Left forelimb (tissue), 1 donor: ENCODE measurements around the gene ABCC2.
"Not testable (repeated sequence)": the region's sequence is repeated elsewhere in the genome, so short reads cannot be mapped to it uniquely, and the experiment has no call there.

Experiments
- DNase-seq: peaks from one replicate; pipeline ENCODE4 v3.0.0-alpha.2; 2018; ENCODE audit warnings: low spot score

ABCC2 gene

GRCh38 chr10:99853655-99854054 is 71.2 kb downstream of the ABCC2 start:
- no peak for DNase-seq

DNA sequence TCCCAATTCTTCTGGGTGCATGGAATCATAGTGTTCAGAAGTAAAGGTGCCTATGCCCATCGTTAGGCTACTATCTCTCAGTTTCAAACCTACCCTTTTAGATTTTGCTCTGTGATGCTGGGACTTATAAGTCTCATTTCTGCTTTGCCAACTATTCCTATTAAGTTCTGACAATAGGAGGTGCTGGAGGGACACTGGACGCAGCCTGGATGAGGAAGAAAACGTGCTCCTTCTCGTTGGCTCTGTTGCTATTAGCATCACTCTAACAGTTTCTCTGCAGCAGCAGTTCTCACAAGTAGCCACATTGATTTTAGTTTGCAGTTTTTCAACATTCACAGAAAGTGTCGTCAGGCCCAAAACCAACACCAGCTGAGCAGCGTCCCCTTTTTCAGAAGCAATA is 72.4 kb downstream of the ABCC2 start:
- no peak for DNase-seq

GRCh38 chr10:99855479-99856071 is 73.1 kb downstream of the ABCC2 start:
- DNase-seq: no peak

- DNase-seq: no peak
These were observed 76.4 kb downstream of the ABCC2 start for GRCh38 chr10:99858849-99859248.

GRCh38 chr10:99859585-99859984 is 77.1 kb downstream of the ABCC2 start:
- DNase-seq: no peak

DNA sequence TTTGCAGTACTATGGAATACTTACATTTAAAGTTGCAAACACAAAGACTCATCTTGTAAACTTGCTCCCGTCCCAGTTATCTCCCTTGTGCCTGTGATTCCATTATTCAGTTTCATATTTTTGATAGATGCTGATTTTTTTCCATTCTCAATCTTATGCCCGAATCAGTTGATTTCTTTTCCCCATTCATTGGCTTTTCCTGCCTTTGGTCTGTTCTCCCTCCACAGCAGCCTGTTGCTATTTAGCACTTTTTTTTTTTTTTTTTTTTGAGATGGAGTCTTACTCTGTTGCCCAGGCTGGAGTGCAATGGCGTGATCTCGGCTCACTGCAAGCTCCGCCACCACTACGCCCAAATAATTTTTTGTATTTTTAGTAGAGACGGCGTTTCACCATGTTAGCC is 78.0 kb downstream of the ABCC2 start:
- DNase-seq: no peak

DNA sequence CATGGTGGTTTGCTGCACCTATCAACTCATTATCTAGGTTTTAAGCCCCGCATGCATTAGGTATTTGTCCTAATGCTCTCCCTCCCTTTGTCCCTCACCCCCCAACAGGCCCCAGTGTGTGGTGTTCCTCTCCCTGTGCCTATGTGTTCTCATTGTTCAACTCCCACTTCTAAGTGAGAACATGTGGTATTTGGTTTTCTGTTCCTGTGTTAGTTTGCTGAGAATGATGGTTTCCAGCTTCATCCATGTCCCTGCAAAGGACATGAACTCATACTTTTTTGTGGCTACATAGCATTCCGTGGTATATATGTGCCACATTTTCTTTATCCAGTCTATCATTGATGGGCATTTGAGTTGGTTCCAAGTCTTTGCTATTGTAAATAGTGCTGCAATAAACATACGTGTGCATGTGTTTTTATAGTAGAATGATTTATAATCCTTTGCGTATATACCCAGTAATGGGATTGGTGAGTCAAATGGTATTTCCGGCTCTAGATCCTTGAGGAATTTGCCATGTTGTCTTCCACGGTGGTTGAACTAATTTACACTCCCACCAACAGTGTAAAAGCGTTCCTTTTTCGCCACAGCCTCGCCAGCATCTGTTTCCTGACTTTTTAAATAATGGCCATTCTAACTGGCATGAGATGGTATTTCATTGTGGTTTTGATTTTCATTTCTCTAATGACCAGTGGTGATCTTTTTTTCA is 81.2 kb downstream of the ABCC2 start:
- not testable (repeated sequence) for DNase-seq

DNA sequence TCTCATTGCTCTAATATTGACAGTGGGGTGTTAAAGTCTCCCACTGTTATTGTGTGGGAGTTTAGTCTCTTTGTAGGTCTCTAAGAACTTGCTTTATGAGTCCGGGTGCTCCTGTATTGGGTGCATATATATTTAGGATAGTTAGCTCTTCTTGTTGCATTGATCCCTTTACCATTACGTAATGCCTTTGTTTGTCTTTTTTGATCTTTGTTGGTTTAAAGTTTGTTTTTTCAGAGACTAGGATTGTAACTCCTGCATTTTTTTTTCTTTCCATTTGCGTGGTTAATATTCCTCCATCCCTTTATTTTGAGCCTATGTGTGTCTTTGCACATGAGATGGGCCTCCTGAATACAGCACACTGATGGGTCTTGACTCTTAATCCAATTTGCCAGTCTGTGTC is 84.8 kb downstream of the ABCC2 start:
- not testable (repeated sequence) for DNase-seq

- DNase-seq: no peak
These were observed 87.2 kb downstream of the ABCC2 start for GRCh38 chr10:99869581-99870122.

DNA sequence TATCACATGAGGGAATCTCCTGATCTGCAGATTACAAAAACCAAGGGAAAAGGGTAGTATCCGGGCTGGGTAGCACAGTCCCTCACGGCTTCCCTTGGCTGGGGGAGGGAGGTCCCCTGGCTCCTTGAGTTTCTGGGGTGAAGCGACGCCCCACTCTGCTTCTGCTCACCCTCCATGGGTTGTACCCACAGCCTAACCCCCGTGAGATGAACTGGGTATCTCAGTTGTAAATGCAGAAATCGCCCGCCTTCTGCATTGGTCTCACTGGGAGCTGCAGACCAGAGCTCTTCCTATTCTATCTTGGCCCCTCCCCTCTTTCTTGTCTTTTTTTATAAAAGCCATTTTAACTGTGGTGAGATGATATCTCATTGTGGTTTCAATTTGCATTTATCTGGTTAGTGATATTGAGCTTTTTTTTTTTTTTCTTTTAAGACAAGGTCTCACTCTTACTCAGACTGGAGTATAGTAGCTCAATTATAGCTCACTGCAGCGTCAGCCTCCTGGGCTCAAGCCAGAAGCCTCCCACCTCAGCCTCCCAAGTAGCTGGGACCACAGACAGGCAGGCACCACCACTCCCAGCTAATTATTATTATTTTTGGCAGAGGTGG is 87.8 kb downstream of the ABCC2 start:
- no peak for DNase-seq

DNA sequence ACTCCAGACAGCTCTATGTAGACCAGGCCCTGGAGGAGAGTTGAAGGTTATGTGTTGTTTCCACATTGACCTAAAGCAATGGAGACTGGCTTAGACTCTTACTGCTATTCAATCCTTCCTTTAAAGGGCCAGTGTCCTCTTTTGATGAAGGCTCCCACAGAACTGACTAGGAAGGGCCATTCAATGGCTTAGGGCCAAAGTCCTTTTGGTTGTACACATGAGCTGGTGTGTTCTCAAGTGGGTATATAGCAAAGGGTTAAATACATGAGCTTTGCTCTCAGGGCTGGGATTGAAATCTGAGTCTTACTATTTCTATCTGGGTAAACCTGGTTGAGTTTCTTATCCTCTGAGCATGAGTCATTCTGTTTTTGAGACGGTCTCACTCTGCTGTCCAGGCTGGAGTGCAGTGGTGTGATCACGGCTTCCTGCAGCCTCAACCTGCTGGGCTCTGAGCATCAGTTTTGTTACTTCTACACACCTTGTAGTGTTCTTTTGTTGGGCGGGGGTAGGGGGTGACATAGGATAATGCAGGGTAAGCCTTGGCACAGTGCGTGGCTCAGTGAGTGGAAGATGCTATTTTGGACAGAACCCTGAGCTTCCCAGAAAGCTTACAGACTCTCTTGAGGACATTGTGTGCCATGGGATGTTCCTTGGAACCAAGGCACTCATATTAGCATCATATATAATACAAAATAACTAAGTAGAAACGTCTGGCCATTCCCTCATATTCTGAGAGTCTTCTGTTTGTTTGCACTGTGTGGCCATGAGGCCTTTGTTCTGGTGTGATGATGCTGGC is 90.1 kb downstream of the ABCC2 start:
- no peak for DNase-seq

DNA sequence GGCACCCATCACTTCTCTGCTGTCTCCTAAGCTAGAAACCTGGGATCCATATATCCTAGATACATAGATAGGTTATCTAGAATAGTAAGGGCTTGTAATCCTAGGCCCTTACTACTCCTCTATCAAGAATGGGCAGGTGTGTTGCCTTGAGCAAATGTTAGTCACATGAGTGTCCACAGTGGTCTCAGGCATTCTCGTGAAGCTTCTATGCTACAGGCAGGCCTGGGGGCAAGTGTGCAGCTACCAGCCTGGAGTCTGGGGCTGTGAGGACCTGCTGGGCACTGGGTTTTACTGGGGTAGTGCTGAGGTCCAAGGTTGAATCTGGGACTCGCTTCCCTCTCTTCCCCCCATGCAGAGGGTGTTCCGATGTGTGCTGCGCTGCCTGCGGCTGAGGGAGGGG is 91.4 kb downstream of the ABCC2 start:
- no peak for DNase-seq

- no peak for DNase-seq
These were observed 92.1 kb downstream of the ABCC2 start for GRCh38 chr10:99874341-99875085.

DNA sequence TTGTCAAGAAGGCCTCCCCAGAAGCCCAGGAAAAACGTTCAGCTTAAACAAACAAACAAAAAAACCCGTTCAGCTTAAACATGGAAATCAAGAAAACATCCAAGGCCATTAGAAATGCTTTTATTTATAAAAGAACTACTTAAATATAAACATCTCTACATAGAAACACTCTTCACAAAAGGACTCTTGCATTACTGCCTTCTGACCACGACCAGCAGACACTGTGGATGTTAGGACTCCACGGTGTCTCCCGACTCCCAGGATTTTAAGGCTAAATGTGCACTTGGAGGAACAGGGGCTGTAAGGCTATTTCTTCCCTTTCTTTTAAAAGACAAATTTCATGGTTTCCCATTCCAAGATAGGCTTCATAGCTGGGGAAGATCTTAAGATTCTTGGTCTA is 93.0 kb downstream of the ABCC2 start:
- DNase-seq: no peak

DNA sequence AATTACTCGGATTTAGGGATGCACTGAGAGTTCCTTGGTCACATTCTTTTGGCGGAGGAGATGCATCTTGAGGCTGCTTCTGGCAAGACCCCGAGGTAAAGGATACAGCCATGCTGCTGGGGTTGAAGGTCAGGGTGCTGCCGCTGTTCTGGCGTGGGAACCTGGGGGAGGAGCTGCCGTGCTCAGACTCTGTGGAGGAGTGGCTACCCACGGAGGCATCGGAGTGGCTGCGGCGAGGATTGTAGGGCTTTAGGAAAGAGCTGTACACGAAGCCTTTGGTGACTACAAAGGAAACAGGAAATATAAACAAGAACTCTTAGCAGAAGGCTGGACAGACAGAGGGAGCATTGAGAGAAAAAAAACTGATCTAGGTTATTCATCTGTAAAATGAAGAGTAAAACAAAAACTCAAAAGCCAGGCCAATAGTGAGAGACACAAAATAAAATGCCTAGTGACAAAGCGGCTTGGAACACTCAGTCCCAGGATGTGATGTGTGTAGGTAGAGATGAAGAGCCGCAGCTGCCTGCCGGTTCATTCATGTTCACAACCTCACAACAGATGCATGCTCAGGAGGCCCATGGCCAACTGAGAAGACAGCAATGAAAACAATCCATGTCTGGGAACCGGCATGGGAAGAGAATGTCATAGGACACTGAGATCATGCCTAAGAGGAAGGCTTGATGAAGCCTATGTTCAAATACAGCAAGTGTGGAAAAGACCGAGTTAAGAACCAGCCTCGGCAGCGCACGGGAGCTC is 97.8 kb downstream of the ABCC2 start:
- no peak for DNase-seq

DNA sequence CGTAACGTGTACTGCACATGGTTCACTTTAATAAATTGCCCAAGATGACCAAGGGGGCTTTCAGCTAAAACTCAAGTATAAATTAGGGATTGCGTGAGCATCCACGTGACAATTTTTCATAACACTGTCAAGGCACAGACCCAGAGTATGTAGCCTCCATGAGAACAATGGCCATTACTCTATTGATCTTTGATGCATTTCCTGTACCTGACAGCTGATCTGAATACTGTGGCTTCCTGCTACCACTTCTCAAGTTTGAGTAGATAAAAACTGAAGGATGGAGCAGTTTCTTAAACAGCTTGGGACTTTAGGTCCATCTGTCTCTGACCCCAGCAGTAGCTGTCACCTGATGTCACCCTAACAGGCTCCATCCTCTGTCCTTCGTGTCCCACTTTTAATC is 98.9 kb downstream of the ABCC2 start:
- DNase-seq: no peak

DNA sequence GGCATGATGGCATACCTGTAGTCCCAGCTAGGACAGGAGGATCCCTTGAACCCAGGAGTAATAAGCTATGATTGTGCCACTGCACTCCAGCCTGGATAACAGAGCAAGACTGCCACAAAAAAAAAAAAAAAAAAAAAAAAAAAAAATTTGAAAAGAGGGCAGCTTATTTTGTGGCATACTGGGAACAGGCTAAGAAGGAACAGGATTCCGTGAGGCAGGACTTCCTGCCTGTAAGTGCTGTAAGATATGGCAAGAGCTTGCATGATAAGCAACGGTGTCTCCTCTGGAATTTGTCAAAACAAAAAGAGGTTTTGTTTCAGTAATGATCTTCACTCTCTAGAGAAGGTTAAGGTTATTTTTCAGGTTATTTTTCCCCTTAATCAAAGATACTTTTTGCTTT is 101.1 kb downstream of the ABCC2 start:
- no peak for DNase-seq

GRCh38 chr10:99888622-99889021 is 106.2 kb downstream of the ABCC2 start:
- DNase-seq: no peak

DNA sequence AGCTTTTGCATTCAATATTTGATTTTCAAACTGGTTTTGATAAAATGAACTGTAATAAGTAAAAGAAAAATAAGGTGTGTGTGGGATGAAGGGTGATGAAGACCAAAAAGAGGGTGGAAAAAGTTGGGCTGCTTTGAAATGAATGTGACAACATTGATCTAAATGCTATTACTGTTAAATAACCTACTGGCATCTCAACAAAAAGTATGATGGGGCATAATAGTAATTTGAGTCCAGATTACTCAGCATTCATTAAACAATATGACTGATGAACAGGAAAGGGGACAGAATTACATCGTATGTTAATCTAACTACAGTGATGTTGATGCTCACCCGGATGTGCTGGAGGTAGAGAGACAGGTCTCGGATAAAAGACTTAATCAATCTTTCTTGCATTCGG is 112.2 kb downstream of the ABCC2 start:
- DNase-seq: no peak

DNA sequence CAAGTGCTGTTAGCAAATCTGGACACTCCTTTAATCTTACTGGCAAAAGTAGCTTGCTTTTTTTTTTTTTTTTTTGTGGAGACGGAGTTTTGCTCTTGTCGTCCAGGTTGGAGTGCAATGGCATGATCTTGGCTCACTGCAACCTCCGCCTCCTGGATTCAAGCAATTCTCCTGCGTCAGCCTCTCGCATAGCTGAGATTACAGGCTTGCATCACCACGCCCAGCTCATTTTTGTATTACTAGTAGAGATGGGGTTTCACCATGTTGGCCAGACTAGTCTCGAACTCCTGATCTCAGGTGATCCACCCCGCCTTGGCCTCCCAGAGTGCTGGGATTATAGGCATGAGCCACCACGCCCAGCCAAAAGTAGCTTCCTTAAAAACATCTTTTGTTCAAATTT is 112.6 kb downstream of the ABCC2 start:
- DNase-seq: not testable (repeated sequence)

DNA sequence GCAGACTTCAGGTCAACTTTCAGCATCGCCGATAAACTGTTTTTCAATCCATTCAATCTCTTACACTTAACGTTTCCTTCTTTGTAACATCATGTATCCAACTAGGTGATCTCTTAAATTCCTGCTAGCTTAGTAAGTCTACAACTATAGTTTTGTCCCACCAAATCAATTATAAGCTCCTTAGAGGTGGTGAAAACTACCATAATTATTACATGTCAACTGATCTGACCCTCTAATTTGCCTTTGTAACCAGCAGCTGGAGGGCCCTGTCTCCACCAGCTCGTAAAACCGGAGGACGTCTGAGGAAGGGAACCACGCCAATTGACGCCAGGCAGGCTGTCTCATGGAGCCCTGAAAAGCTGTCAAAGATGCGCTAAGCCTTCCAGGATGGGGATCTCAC is 113.4 kb downstream of the ABCC2 start:
- DNase-seq: no peak
